ENCODE measurements around the gene PLP1.

Gene PLP1

GRCh38 chrX:103782640-103783039 lies 6.0 kb downstream of the PLP1 start:
- DNase-seq (ENCODE audit: extremely low read depth, insufficient read length), result no peak
- H3K36me3 ChIP-seq (ENCODE audit: control insufficient read depth, insufficient read depth, low read length), result no peaks in the 10 kb centered on the region
- TF ChIP-seq CTCF (IDR thresholded peaks at IDR 0.05; ENCODE audit: insufficient read depth, low read length, poor library complexity, severe bottlenecking), result no peak

GRCh38 chrX:103783196-103783595 lies 6.6 kb downstream of the PLP1 start:
- H3K4me3 ChIP-seq (replicated peaks; ENCODE audit: low read depth, low read length), result no peak overlapping the region
- H3K36me3 ChIP-seq (ENCODE audit: control insufficient read depth, insufficient read depth, low read length), result no peaks in the 10 kb centered on the region
- TF ChIP-seq CTCF (IDR thresholded peaks at IDR 0.05; ENCODE audit: insufficient read depth, low read length, poor library complexity, severe bottlenecking), result no peak
- DNase-seq (ENCODE audit: extremely low read depth, insufficient read length), result no peak
- peaks cover 2% of the 10 kb centered on the region; the same call in 1 of the 2 replicates for H3K27me3 ChIP-seq (replicated peaks; ENCODE audit: control insufficient read depth, insufficient read depth, low read length)

More at GRCh38 chrX:103782640-103783039, 6.0 kb downstream of the PLP1 start:
- Histone ChIP-seq H3K4me3 (replicated peaks; ENCODE audit: low read depth, low read length) (no peak overlapping the region), H3K27me3 (replicated peaks; ENCODE audit: control insufficient read depth, insufficient read depth, low read length) (peaks cover 2% of the 10 kb centered on the region; the same call in 1 of the 2 replicates)

- Histone ChIP-seq H3K36me3 (ENCODE audit: control insufficient read depth, insufficient read depth, low read length) (no peaks in the 10 kb centered on the region), H3K27me3 (replicated peaks; ENCODE audit: control insufficient read depth, insufficient read depth, low read length) (peaks cover 2% of the 10 kb centered on the region; the same call in 1 of the 2 replicates), H3K4me3 (replicated peaks; ENCODE audit: low read depth, low read length) (no peak overlapping the region)
- no peak for TF ChIP-seq CTCF (IDR thresholded peaks at IDR 0.05; ENCODE audit: insufficient read depth, low read length, poor library complexity, severe bottlenecking)
- DNase-seq (ENCODE audit: extremely low read depth, insufficient read length), result no peak
Measured at GRCh38 chrX:103783971-103784370, 7.3 kb downstream of the PLP1 start.

GRCh38 chrX:103789004-103789403 lies 12.4 kb downstream of the PLP1 start:
- no peaks in the 10 kb centered on the region for H3K36me3 ChIP-seq (ENCODE audit: control insufficient read depth, insufficient read depth, low read length)
- no peaks in the 10 kb centered on the region for H3K27me3 ChIP-seq (replicated peaks; ENCODE audit: control insufficient read depth, insufficient read depth, low read length)
- DNase-seq (ENCODE audit: extremely low read depth, insufficient read length), result no peak
- no peak for TF ChIP-seq CTCF (IDR thresholded peaks at IDR 0.05; ENCODE audit: insufficient read depth, low read length, poor library complexity, severe bottlenecking)
- no peak overlapping the region for H3K4me3 ChIP-seq (replicated peaks; ENCODE audit: low read depth, low read length)

- no peaks in the 10 kb centered on the region for H3K36me3 ChIP-seq (ENCODE audit: control insufficient read depth, insufficient read depth, low read length)
- no peak for DNase-seq (ENCODE audit: extremely low read depth, insufficient read length)
- no peak overlapping the region for H3K4me3 ChIP-seq (replicated peaks; ENCODE audit: low read depth, low read length)
- no peaks in the 10 kb centered on the region for H3K27me3 ChIP-seq (replicated peaks; ENCODE audit: control insufficient read depth, insufficient read depth, low read length)
- no peak for TF ChIP-seq CTCF (IDR thresholded peaks at IDR 0.05; ENCODE audit: insufficient read depth, low read length, poor library complexity, severe bottlenecking)
Measured at GRCh38 chrX:103791228-103791627, 14.6 kb downstream of the PLP1 start.
